Femur (tissue), 1 donor: Measurements from ENCODE around the gene LVRN.
"Not testable (repeated sequence)": the region's sequence is repeated elsewhere in the genome, so short reads cannot be mapped to it uniquely, and the experiment has no call there.

Source experiments
- DNase-seq: peaks from one replicate; pipeline ENCODE4 v3.0.0-alpha.2; 2017

LVRN gene

GRCh38 chr5:115962239-115962564 is at the start of gene LVRN:
TSS of gene LVRN (plus strand) at chr5:115962475. CDS start at chr5:115962618, 143 bp downstream.
- DNase-seq = no peak

- not testable (repeated sequence) for DNase-seq
Observed at GRCh38 chr5:115913623-115914400, 48.5 kb upstream of the LVRN start.

GRCh38 chr5:115920171-115920725 is 42.0 kb upstream of the LVRN start:
- DNase-seq = no peak

GRCh38 chr5:115928578-115929407 is 33.5 kb upstream of the LVRN start:
- not testable (repeated sequence) for DNase-seq

GRCh38 chr5:115930171-115930570 is 32.1 kb upstream of the LVRN start:
- not testable (repeated sequence) for DNase-seq

- DNase-seq = no peak
Observed at GRCh38 chr5:115930630-115931337, 31.5 kb upstream of the LVRN start.

- no peak for DNase-seq
Observed at GRCh38 chr5:115932991-115933390, 29.3 kb upstream of the LVRN start.

GRCh38 chr5:115934388-115934974 is 27.8 kb upstream of the LVRN start:
- no peak for DNase-seq

GRCh38 chr5:115936031-115936430 is 26.2 kb upstream of the LVRN start:
- DNase-seq = no peak

- no peak for DNase-seq
Observed at GRCh38 chr5:115939059-115939458, 23.2 kb upstream of the LVRN start.

GRCh38 chr5:115940080-115940810 is 22.0 kb upstream of the LVRN start:
- peak; percentile 64 for DNase-seq

GRCh38 chr5:115941051-115941675 is 21.1 kb upstream of the LVRN start:
- DNase-seq = peak; percentile 41

GRCh38 chr5:115944501-115944900 is 17.8 kb upstream of the LVRN start:
- no peak for DNase-seq

GRCh38 chr5:115946655-115947054 is 15.6 kb upstream of the LVRN start:
- no peak for DNase-seq

GRCh38 chr5:115947260-115947659 is 15.0 kb upstream of the LVRN start:
- DNase-seq = no peak

GRCh38 chr5:115948091-115948534 is 14.2 kb upstream of the LVRN start:
- DNase-seq = peak; percentile 57

GRCh38 chr5:115949096-115949495 is 13.2 kb upstream of the LVRN start:
- no peak for DNase-seq

- no peak for DNase-seq
Observed at GRCh38 chr5:115952588-115952987, 9.7 kb upstream of the LVRN start.

- DNase-seq = no peak
Observed at GRCh38 chr5:115954144-115954543, 8.1 kb upstream of the LVRN start.

- no peak for DNase-seq
Observed at GRCh38 chr5:115956957-115957356, 5.3 kb upstream of the LVRN start.
